Activated T-helper 9 cell treated with anti-CD3 and anti-CD28 coated beads, Interleukin-2, amount 50 U/mL, for 16 hours (primary cell): Measurements from ENCODE around the gene ANTXR1.
"Not testable (repeated sequence)": the region's sequence is repeated elsewhere in the genome, so short reads cannot be mapped to it uniquely, and the experiment has no call there.

Experiments
- DNase-seq: peaks from one replicate; pipeline ENCODE4 v3.0.0-alpha.2; 2020; ENCODE audit warnings: low read depth

ANTXR1 gene

DNA sequence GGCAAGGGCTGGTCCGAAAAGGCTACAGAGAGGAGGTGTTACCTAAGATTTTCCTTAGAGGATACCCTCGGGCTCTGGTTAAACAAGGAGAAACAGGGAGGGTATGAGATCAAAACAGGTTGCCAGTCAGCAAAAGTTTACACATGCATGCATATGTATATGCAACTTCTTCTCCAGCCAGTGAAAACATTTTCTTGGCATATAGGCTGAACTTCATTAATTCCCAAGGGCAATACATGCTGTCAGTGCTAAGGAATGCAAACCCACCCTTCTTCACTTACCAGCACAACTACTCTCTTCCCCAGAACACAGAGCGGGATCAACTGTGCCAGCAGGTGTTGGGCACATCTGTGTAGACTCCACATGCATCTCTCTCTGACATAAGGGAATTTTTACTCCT lies 198.1 kb downstream of the ANTXR1 start:
- no peak for DNase-seq

DNA sequence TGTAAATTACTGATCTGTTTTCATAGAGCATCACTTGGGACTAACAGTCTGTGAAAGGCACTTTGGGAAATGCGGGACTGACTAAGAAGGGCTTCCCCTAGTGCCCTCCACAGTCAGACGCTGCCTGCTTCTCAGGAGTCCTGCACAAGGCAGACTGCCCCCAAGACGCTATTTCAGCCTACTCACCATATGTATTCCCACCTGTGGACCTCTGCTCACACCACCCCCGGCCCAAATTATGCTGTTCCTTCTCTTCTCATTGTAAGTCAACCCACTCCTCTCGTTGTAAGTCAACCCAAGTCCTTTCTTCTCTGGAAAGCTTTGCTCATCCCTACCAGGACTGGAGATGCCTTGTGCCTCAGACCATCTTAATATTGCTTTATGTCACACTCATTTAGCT lies 198.7 kb downstream of the ANTXR1 start:
- no peak for DNase-seq

DNA sequence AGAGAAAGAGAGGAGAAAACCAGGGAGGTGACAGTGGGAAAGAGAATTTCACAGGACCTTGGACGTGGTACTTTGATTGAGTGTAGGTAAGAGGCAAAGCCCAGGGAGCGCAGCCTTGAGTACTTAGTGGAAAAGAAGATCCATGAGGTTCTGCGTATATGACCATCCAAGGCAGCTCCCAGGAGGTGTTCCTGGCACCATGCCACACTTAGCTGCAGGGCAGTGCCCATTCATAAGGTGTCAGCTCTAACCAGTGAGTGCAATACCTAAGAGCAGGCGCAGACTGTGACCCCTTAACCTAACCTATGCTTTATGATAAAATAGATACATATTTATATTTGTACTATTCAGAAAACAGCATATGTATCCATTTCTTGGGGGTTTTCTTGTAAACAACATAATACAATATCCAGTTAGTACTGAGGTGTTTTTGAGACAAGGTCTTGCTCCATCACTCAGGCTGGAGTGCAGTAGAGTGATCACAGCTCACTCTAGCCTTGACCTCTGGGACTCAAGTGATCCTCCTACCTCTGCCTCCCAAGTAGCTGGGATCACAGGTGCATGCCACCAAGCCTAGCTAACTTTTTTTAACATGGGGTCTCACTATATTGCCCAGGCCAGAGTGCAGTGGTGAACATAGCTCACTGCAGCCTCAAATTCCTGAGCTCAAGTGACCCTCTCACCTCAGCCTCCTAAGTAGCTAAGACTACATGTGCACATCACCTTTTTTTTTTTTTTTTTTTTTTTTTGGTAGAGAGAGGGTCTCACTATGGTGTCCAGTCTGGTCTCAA lies 199.5 kb downstream of the ANTXR1 start:
- no peak for DNase-seq

DNA sequence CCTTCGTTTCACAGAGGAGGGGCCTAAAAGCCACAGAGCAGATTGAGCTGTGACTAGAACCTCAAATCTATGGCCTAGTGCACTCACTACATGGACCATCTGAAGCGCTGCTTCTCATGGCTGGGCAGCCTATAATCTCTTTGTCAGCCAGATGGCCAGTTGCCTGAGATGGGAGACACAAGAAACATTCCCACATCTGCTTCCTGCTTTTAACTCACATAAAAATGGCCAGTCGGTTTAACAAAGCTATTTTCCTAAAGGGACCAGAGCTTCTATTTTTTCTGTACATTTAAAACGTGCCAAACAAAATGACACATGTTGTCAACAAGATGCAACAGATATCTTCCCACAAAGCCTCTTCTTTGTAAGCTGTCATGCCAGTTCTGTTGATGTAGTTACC lies 200.2 kb downstream of the ANTXR1 start:
- DNase-seq: no peak

DNA sequence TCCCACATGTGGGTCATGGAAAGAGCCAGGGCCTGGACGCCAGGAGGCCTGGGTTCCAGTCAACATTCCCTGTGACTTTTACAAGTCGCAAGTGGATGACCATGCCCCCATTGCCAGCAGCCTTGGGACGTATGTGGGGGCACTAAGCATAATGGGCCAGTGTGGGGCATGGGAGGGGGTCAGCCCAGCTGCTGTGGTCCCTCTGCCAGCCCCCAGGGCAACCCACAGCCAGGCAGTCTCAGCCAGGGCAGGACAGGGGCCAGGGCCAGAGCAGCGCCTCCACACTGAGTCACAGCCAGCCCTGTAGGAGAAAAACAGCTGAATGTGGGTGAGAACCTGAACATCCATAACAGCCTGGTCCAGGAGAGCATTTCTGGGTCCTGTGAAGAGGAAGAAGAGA lies 200.8 kb downstream of the ANTXR1 start:
- no peak for DNase-seq

DNA sequence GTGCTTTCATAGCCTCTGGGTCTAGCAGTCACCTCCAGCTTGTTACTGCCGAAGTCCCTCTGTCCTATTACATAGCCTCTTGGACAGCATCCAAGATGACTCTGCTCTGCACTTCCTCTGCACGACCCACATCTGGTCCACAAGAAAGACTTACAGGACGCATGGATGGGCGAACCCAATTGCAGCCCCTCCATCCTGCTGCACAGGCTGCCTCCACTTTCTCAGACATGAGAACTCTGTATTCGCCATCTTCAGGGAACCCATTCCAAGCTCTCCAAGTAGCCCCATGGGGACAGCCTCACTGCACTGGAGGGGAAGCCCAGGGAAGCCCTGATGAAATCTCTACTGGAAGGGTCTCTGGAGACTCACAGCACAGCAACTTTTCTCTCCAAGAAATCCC lies 201.9 kb downstream of the ANTXR1 start:
- DNase-seq: no peak

DNA sequence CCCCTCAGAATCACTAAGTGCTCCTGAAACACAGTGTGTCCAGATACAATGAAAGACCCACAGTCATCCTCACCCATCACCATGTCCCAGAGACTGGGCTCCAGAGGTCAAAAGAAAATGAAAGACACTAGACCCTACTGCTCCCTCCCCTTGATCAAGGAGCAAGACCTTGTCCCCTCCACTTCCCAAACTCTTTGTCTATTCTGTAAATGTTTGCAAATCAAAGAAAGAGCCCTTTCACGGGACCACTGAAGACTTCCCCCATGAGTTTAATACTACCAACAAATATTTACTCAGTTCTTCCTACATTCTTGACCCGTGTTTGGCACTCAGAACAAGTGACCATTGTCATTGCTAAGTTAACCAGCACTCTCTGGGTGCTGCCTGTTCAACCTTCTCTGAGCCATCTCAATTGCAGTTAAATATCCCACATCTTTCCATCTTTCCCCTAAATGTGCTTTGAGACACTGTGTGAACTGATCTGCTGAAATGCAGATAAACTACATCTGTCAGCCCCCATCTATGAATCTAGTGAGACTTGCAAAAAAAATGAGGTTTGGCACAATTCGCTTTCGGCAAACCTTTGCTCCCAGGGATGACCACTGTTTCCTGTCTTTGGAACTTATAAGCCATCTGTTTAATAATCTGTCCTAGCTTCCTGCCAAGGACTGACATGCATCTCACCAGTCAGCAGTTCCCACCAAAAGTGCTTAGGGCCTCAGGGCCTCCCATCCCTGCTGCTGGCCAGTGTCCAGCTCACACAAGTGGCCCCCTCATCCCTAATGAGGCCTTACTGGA lies 203.8 kb downstream of the ANTXR1 start:
- DNase-seq: no peak

DNA sequence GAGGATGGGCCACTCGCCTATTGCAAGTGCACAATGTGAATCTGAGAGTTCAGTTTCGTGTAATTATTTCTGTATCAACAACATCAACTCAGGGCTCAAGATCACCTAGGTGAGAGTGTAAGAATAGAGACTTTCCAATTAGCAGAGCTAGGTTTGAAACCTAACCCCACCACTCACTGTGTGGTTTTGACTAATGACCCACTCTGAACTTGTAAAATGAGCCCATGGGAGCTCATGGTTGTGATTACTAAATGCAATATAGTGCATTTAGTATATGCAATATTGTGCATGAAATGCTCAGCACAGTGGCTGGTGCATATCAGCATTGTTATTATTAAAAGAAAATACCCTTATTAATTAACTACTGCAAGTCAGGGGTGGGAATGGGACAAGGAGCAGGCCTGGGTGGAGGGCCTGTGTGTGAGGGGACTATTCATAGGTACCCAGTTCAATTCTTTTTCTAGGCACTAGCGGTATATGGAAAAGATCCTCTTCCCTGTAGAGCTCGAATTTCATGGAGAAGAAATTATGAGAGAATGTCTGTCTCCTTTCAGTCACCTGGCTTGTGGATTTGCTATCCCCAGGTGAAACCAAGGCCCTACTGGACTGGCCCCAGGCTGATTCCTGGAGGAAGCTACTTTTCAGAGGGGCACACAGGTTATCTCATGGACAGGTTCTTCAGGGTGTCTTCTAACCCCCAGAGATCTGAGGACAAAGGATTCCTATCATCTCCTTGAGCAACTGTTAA lies 204.5 kb downstream of the ANTXR1 start:
- DNase-seq: no peak

DNA sequence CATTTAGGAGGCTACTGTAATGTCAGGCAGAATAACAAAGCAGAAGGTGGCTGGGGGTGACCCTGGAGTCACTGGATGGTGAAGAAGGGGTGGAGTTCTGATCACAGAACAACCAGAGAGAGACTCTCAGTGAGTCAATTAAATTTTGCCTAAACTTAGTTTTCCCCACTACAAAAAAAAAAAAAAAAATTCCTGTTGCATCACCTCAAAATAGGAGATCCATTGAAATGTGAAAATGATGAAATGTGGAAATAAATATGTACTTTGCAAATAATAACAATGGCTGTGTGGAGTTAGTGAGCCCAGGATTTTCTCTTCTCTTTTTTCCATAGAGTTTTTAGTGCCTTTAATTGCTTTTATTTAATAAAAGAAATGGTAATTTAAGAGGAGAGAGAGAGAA lies 208.5 kb downstream of the ANTXR1 start:
- DNase-seq: no peak

DNA sequence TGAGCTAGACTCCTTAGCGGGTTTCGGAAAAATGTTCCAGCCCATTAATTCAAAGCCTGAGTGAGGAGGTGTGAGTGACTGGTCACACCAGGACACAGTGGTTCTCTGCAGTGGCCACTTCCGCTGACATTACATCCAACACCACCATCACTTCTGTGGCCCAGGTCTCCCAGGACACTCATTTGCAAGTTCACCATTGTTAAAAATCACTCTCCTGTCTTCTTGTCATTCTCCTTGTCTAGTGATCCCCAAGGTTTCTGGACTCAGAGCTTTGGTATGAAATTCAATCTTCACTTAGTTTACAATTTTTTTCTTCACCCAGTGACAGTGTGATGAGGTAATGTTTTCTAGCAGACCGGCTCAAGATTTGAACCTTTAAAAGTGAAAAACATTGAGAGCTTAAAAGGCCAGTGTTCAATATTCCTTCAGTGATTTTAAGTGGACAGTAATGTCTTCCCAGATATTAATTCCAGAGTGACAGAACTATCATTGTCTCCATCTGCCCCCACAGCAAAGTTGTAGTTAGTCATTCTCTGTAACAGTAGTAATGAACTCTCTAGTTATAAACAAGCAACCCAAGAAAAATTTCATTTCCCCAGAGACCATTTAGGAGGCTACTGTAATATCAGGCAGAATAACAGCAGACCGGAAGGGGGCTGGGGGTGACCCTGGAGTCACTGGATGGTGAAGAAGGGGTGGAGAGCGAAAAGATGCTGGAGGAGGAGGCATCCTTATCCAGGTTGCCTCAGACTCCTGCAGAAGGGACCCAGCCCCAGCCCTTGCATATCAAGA lies 209.2 kb downstream of the ANTXR1 start:
- DNase-seq: no peak

DNA sequence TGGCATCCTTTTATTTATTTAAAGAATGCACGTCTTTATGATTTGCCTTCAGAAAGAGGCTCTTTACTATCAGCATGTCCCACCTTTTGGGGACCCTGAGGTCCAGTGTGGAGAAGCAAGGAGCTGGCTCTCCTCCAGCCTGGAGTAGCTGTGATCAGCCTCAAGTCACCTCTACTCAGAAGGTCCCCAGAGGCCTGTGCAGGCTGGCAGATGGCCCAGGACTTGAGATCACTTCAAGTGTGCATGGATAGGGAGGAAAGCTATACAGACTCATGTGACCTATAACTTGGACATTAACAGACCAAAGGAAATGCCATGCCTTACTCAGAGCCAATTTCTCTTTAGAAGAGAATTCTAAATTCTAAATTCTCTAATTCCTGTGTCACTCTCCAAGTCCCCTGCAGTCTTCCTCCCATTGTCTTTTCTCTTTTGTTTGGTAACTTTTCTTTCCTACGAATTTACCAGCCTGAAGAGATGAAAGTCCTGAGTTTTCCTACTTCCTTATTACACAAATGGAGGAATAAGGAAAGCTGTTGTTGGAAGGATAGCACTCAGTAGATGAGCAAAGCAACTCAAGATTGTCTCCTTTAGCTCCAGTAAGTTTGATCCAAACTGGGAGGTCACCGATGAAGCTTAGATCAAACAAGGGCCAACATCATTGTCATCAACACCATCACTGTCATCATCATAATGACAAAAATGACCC lies 210.1 kb downstream of the ANTXR1 start:
- DNase-seq: no peak

DNA sequence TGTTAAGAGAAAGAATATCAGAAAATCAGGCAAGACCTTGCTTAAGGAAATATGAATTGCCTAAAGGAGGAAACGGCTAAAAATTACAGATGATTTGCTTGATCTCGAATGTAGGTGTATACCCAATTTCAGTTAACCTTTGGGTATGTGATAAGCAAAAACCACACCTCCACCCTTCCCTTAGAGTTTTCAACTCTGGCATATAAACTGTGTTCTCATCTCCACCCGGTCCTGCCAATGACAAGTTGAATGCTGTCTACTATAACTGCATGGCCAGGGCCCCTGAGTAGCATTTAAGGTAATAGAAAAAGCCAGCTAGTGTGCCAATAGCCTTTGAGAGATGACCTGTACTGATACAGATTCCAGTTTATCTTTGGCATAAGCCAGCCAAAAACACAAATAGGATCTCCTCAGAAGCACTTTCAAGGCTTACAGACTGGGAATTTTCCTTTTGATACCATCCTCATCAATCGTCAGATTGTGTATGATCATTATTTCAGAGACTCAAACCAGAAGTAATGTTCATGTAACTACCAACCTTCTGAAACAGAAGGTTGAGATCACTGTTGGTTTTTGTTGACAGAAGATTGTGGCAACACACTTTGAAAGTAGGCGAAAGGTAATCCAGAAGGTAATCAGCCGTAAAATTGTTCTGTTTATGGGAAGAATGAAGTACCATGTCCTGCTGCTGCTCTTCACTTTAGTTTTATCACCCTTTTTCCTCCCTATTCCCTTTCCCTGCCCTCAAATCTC lies 211.0 kb downstream of the ANTXR1 start:
- no peak for DNase-seq

DNA sequence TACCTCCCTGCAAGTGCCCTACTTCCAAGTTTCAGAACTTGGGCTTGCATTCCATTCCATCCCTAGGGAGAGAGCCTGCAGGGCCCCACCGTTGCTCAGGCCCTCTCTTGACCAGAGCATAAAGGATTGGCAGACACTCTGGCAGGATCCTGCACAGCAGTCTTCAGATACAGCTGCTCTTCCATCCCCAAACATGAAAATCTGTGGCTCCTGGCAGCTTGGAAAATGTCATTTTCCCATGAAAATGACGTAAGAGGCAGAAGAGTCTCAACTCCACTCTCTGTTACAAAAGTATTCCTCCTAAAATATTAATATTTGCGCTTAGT lies 211.5 kb downstream of the ANTXR1 start:
- no peak for DNase-seq

DNA sequence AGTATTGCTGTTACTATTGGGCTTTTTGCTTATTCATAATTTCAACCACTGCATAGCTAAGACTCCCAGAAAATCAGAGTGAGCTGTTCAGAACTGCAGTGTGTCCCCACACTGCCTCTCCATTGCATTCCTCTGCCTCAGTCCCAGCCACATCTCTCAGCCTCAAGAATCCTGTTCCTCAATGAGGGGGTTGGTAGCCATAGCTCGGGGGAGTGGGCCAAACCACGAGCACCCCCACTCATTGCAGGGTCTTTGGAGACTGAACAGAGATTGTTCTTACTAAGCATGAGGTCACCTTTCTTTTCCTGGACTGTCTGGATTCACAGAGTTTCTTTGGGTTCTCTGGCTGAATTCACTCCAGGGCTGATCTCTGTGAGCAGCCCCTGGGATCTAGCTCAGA lies 213.0 kb downstream of the ANTXR1 start:
- DNase-seq: no peak

DNA sequence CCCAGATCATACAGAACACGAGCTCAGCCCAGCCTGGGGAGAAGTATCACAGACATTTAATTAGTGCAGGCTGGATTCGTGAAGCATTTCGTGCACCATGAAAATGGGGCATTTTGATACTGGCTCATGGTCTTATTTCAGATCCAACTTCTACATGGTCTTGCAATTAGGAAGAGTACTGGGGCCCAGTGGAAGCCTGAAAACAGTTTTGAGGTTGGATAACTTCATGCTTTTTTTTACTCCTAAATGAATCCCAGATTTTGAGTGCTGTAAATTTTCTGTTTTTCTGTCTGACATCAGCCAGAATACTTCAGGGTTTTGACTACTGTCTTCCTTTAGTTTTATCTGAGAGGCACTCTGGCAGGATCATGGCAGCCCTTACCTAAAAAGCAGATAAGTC lies 213.9 kb downstream of the ANTXR1 start:
- no peak for DNase-seq

DNA sequence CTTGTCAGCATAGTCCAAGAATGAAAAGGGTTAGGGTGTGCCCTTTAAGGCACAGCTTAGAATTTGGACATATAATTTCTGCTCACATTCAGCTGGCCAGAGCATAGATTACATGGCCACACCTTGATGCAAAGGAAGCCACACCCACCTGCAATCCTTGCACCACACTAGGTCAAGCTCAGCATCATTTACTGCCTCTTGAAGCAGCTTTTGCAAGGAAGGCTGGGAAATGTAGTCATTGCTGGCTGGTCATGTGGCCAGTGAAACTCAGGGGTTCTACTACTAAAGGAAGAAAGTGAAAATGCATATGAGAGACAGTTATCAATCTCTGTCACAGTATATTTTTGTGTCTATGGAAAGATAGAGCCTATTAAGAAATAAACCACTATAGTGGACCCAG lies 214.7 kb downstream of the ANTXR1 start:
- no peak for DNase-seq

DNA sequence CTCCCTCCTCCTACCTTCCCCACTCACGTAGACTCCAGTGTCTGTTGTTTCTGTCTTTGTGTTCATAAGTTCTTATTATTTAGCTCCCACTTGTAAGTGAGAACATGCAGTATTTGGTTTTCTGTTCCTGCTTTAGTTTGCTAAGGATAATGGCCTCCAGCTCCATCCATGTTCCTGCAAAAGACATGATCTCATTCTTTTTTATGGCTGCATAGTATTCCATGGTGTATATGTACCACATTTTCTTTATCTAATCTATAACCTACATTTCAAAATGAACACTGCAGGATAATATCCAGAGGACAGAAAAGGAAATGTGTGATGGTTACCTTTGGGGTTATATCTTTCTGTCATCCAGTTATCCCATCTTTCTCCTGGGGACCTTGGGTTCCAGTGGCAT lies 218.0 kb downstream of the ANTXR1 start:
- not testable (repeated sequence) for DNase-seq

DNA sequence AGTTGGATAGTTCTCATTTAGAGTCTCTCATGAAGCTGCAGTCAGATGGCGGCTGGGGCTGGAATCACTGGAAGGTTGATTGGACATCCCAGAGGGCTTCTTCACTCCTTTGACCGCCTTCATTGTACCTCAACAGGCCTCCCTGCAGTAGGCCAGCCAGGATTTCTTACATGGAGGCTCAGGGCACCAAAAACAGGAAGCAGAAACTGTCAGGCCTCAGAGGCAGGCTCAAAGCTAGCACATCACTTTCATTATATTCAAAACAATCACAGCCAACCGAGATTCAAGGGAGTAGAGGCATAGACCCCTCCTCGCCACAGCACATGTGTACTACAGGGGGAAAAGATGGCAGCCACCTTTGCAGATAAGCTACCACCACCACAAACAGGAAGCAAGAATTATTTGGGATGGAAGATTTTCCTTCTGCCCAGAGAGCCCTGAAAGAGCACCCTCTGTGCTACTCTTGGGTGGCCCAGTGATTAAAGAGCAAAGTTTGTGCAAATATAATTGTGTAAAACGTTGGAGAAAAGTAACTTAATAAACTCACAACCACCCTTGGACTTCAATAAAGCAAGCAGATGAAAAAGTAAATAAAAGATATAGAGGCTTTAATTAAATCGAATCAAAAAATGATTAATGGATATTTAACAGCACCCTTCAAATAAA lies 218.8 kb downstream of the ANTXR1 start:
- no peak for DNase-seq

DNA sequence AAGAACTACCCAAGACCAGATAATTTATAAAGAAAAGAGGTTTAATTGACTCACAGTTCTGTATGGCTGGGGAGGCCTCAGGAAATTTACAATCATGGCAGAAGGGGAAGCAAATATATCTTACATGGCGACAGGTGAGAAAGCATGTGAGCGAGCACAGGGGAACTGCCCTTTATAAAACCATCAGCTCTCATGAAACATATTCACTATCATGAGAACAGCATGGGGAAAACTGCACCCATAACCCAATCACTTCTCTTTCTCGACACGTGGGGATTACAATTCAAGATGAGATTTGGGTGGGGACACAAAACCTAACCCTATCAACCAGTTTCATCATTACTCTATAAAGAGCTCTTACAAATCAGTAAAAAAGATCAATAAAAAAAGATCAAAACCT lies 222.9 kb downstream of the ANTXR1 start:
- DNase-seq: not testable (repeated sequence)

DNA sequence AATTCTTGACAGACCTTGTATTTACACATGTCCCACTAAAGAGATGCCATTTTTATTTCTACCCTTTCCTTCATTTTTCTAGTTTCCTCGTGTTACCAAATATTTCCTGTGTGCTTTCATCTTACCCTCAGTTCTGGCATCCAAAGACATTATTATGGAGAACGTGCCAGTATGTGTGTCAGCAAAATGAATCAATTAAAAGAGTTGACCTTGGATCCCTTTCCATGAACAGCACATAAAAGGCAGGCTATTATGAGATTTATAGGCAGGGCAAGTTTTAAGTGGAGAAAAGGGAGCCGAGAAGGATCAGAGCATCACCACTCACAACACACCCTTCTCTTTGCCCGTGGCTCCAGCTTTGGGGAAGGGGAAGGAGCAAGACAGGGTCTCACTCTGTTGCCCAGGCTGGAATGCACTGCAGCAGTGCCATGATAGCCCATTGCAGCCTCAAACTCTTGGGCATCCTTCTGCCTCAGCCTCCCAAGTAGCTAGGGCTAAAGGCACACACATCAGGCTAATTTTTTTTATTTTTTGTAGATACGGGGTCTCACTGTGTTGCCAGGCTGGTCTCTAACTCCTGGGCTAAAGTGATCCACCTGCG lies 224.2 kb downstream of the ANTXR1 start:
- DNase-seq: no peak
